ENCODE results near the gene OPALIN. TPM values are rescaled to one million over a fixed set of nuclear protein-coding genes. Genes with fewer than 3 reads are reported as not detected.

OPALIN gene
- total and polyA plus RNA-seq, 5 experiments from 2014 or later: not detected

- DNase-seq (peak in 9 of 10 donors; percentile 1 to 76 (median 53)), ATAC-seq (peak; percentile 95)
- Mint-ChIP-seq H3K27ac (peak overlapping the region; percentile 88 to 99 (median 94)), H3K36me3 (peaks cover 0 to 5% (median 0%) of the 10 kb centered on the region in 3 donors), H3K27me3 (peaks cover 0 to 6% (median 0%) of the 10 kb centered on the region in 5 donors), H3K9me3 (peaks cover 0 to 12% (median 0%) of the 10 kb centered on the region in 9 donors), H3K4me3 (peak overlapping the region; percentile 20 to 79 (median 76)), H3K4me1 (peaks cover 44 to 72% (median 66%) of the 10 kb centered on the region in 4 donors)
- POLR2A ChIA-PET: interaction anchor here (0.7 to 2.0 kb wide), 7 partner anchors 8 to 606 kb away, joined by 3 to 9 read pairs (median 4); partner anchors contain the start of genes TCTN3 and ZNF518A
These were observed 59.4 kb downstream of the OPALIN start for GRCh38 chr10:96299383-96299782.

GRCh38 chr10:96298362-96298761 lies 60.4 kb downstream of the OPALIN start:
- Mint-ChIP-seq H3K27me3 (peaks cover 0 to 3% (median 0%) of the 10 kb centered on the region in 5 donors), H3K4me3 (peak overlapping the region in 8 of 10 donors; percentile 5 to 78 (median 74)), H3K27ac (peak overlapping the region; percentile 86 to 99 (median 93)), H3K9me3 (peaks cover 0 to 12% (median 0%) of the 10 kb centered on the region in 9 donors), H3K36me3 (no peaks in the 10 kb centered on the region), H3K4me1 (peaks cover 41 to 69% (median 67%) of the 10 kb centered on the region in 4 donors)
- POLR2A ChIA-PET: interaction anchor here (0.6 to 2.0 kb wide), 4 partner anchors 9 to 605 kb away, joined by 3 to 9 read pairs (median 5); partner anchors contain the start of genes TCTN3 and ZNF518A
- DNase-seq (no peak), ATAC-seq (no peak)

GRCh38 chr10:96297486-96297885 lies 61.3 kb downstream of the OPALIN start:
- ATAC-seq (no peak), DNase-seq (no peak)
- H3K9me3 Mint-ChIP-seq: peaks cover 0 to 12% (median 0%) of the 10 kb centered on the region in 9 donors
- H3K36me3 Mint-ChIP-seq: no peaks in the 10 kb centered on the region
- POLR2A ChIA-PET: no interaction called here
- H3K27me3 Mint-ChIP-seq: peaks cover 0 to 3% (median 0%) of the 10 kb centered on the region in 5 donors
- H3K27ac Mint-ChIP-seq: peak overlapping the region; percentile 48 to 99 (median 88)
- H3K4me1 Mint-ChIP-seq: peaks cover 41 to 70% (median 68%) of the 10 kb centered on the region in 4 donors
- peak overlapping the region in 1 of 10 donors; percentile 49 for H3K4me3 Mint-ChIP-seq

GRCh38 chr10:96295475-96295874 lies 63.3 kb downstream of the OPALIN start:
- POLR2A ChIA-PET: interaction anchor here (0.7 to 1.4 kb wide), 4 partner anchors 8 to 281 kb away, joined by 3 to 6 read pairs (median 4); no protein-coding TSS in a partner anchor
- ATAC-seq (no peak), DNase-seq (no peak)
- Mint-ChIP-seq H3K27me3 (peaks cover 0 to 5% (median 0%) of the 10 kb centered on the region in 5 donors), H3K27ac (peak overlapping the region in 9 of 10 donors; percentile 6 to 78 (median 57)), H3K4me1 (peaks cover 32 to 62% (median 55%) of the 10 kb centered on the region in 4 donors), H3K9me3 (peaks cover 0 to 12% (median 0%) of the 10 kb centered on the region in 9 donors), H3K36me3 (no peaks in the 10 kb centered on the region), H3K4me3 (peak overlapping the region in 6 of 10 donors; percentile 4 to 62 (median 38))

Other genes starting within 250 kb of the OPALIN start
- 10 to 100 TPM; 25.8 to 26.0 TPM for gene ZNF518A, start 228.7 kb downstream of the OPALIN start, total RNA-seq
- 10 to 100 TPM in 2 of 3 donors, 1 to 10 TPM in 1; 7.6 to 11.2 (median 10.2) TPM for gene ZNF518A, start 228.7 kb downstream of the OPALIN start, polyA plus RNA-seq
- 1 to 10 TPM; 5.2 to 5.6 TPM for gene BLNK, start 87.4 kb downstream of the OPALIN start, total RNA-seq
- gene BLNK, start 87.4 kb downstream of the OPALIN start, polyA plus RNA-seq: under 1 TPM in 1 of 3 donors, not detected in 2; 0.15 TPM
- not detected for gene DNTT, start 54.6 kb downstream of the OPALIN start, total RNA-seq
- gene DNTT, start 54.6 kb downstream of the OPALIN start, polyA plus RNA-seq: not detected
- under 1 TPM; 0.13 to 0.14 TPM for gene TLL2, start 154.9 kb upstream of the OPALIN start, total RNA-seq
- not detected for gene TLL2, start 154.9 kb upstream of the OPALIN start, polyA plus RNA-seq
- 10 to 100 TPM; 79.4 to 81.3 TPM for gene TM9SF3, start 228.0 kb upstream of the OPALIN start, total RNA-seq
- 10 to 100 TPM; 61.8 to 71.2 (median 64.8) TPM for gene TM9SF3, start 228.0 kb upstream of the OPALIN start, polyA plus RNA-seq